Ovary (tissue), 9 donors: Measurements from ENCODE around the gene UBIAD1. TPM values are rescaled to one million over a fixed set of nuclear protein-coding genes. Genes with fewer than 3 reads are reported as not detected.

Experiments
- DNase-seq, 5 donors: peaks; one replicate each; pipeline ENCODE4 v3.0.0-alpha.2; 2019 to 2020
- H3K27ac ChIP-seq, 2 donors: fragments of 200-600 bp; one replicate each; pipeline versions ENCODE4 v1.5.1 to v1.8.0; 2019 to 2022
- H3K27me3 ChIP-seq: fragments of 200-600 bp; one replicate; pipeline ENCODE4 v1.8.0; 2022
- H3K36me3 ChIP-seq: fragments of 200-600 bp; sonication (generic); one replicate; pipeline ENCODE4 v1.5.1; 2019
- H3K4me1 ChIP-seq: one replicate; pipeline ENCODE4 v1.8.1; 2013; ENCODE audit warnings: mild to moderate bottlenecking, moderate library complexity; ENCODE audit not compliant: insufficient read depth
- H3K4me3 ChIP-seq: fragments of 200-600 bp; sonication (generic); one replicate; pipeline ENCODE4 v1.5.1; 2017
- H3K9me3 ChIP-seq, 2 donors: fragments of 200-600 bp in 1 of 2; sonication (generic) in 1 of 2; one replicate each; pipeline versions ENCODE4 v1.5.1 to v1.8.1; 2013 to 2019; ENCODE audit warnings: mild to moderate bottlenecking in 1 of 2, moderate library complexity in 1 of 2
- EP300 ChIP-seq: sonication (generic); formaldehyde crosslinking; IDR thresholded peaks from one replicate; pipeline ENCODE4 v1.6.1; 2017; ENCODE audit warnings: antibody characterized with exemption
- POLR2A ChIP-seq: fragments of 450-650 bp; IDR thresholded peaks from one replicate; pipeline ENCODE4 v1.6.1; 2017; ENCODE audit warnings: antibody characterized with exemption, mild to moderate bottlenecking, moderate library complexity
- WGBS, 3 donors: extraction: QIAGEN DNeasy Blood & Tissue Kit in 1 of 3; methylation state at CpG; one replicate each; pipeline versions ENCODE4 v1.1.5 to v1.1.7; 2013 to 2017; 5-methylcytosine and 5-hydroxymethylcytosine counted together
- intact Hi-C, 4 donors: fragments of 100-400 bp; cut with DNase I; formaldehyde crosslinking; loops; one replicate each; pipeline versions ENCODE4 v1.11.0 to v1.15.1; 2022 to 2023
- polyA plus RNA-seq, 2 donors: library from polyadenylated mRNA; stranded (reverse); fragments of 200-250 nt in 1 of 2; fragments of 350-450 nt in 1 of 2; fragmentation: Illumina TruSeq in 1 of 2; extraction: RNeasy Lipid Tissue Mini Kit (QIAGEN cat#74804) in 1 of 2; gene quantifications; one replicate each; pipeline ENCODE4 v1.2.3, GENCODE V29; 2013 to 2014
- total RNA-seq, 7 donors: library from RNA; depleted of rRNA in 2 of 7; stranded (reverse); fragments of >200 nt in 2 of 7; fragmentation: NEBNext Ultra II Directional in 3 of 7; extraction: Animal tissue kit (Norgen Biotek cat#: 25700) in 3 of 7; gene quantifications; one replicate each; pipeline versions ENCODE4 v1.1.0 to v1.2.4, GENCODE V29; 2016 to 2023
- TF ChIP-seq, protein P1 (sequence below), 3 donors: fragments of 450-650 bp in 2 of 3; fragments of 200-600 bp in 1 of 3; IDR thresholded peaks; one replicate each; pipeline versions ENCODE4 v1.5.1 to v1.8.0; 2016 to 2022; ENCODE audit warnings: antibody characterized with exemption in 3 of 3, mild to moderate bottlenecking in 1 of 3
- donor health status: DM: no; HTN: no; CAD: no; lungs with moderate emphysema.
- donor health status: DM: no; HTN: no; CAD: no.
- donor health status: Bipolar disorder and iron deficiency.
- donor health status: DM: yes; HTN: yes; CAD: no.
- donor health status: DM: no; HTN: no; CAD: no.
- donor health status: DM: yes; HTN: yes; CAD: no.

The UBIAD1 gene
- total and polyA plus RNA-seq, 9 donors, result 10.1 to 26.2 (median 19.0) TPM

DNA sequence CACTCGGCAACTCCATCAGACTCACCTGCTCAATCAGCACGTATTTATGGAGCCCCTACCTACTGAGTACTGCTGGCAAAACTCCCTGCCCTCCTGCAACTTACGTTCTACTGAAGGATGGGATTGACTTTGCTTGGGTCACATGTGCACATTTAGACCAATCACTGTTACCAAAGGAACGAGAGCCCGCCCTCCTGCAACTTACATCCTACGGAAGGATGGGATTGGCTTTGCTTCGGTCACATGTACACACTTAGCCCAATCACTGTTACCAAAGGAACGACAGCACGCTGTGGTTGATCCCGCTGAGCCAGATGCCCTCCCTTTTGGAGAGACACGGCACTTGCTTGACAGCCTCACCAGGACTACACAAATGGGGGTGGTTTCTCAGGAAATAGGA lies 46.0 kb downstream of the UBIAD1 start:
- DNase-seq, result no peak
- Histone ChIP-seq H3K4me3 (no peak overlapping the region), H3K27ac (no peak overlapping the region), H3K9me3 (no peaks in the 10 kb centered on the region), H3K27me3 (no peaks in the 10 kb centered on the region), H3K36me3 (no peaks in the 10 kb centered on the region), H3K4me1 (no peaks in the 10 kb centered on the region)
- WGBS, 3 donors, result 86 to 88% (median 88%) methylated on average over 11 of the region's 11 CpGs
- TF ChIP-seq EP300 (no peak), POLR2A (no peak)
- TF ChIP-seq, protein P1, sequence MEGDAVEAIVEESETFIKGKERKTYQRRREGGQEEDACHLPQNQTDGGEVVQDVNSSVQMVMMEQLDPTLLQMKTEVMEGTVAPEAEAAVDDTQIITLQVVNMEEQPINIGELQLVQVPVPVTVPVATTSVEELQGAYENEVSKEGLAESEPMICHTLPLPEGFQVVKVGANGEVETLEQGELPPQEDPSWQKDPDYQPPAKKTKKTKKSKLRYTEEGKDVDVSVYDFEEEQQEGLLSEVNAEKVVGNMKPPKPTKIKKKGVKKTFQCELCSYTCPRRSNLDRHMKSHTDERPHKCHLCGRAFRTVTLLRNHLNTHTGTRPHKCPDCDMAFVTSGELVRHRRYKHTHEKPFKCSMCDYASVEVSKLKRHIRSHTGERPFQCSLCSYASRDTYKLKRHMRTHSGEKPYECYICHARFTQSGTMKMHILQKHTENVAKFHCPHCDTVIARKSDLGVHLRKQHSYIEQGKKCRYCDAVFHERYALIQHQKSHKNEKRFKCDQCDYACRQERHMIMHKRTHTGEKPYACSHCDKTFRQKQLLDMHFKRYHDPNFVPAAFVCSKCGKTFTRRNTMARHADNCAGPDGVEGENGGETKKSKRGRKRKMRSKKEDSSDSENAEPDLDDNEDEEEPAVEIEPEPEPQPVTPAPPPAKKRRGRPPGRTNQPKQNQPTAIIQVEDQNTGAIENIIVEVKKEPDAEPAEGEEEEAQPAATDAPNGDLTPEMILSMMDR (IDR thresholded peaks at IDR 0.05), result no peak
- intact Hi-C loops, result no loop called here

DNA sequence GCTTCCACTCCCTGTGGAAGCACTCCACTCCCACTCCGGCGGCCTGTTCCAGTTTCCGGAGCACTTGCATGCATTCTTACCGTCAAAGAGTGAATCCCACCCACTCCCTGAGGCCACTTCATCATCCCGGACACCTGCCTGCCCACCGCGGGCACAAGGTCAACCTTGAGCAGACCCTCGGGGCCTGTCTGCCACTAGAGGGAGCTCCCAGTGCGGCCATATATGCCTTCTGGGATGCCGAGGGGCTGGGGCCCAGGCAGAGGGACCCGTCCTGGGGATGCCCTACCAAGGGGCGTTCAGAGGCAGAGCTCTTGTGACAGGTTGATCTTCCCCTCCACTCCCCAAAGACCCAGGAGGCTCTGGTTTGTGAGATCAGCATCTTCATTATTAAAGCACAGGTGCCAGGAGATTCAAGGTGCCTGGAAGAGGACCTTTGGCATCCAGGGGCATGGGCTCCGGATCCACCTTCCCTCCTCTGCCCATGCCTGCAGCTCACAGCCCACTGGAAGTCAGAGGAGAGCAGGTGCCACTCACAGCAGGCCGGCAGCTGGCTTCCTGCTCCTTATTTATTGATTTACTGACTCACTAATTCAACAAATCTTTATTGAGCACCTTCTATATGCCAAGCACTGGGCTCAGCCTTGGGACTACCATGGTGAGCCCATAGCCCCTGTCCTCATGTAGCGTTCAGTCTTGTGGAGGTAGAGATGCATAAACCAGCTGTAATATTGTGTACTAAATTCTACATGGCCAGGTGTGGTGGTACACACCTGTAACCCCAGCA lies 47.3 kb downstream of the UBIAD1 start:
- no peak overlapping the region for H3K27ac ChIP-seq
- no peaks in the 10 kb centered on the region for H3K36me3 ChIP-seq
- TF ChIP-seq, protein P1 (IDR thresholded peaks at IDR 0.05), result no peak
- no peak for TF ChIP-seq POLR2A
- no peak for TF ChIP-seq EP300
- H3K4me3 ChIP-seq, result no peak overlapping the region
- H3K4me1 ChIP-seq, result no peaks in the 10 kb centered on the region
- no peaks in the 10 kb centered on the region for H3K27me3 ChIP-seq
- H3K9me3 ChIP-seq, result no peaks in the 10 kb centered on the region
- WGBS, 3 donors, result 20 to 26% (median 21%) methylated on average over 15 of the region's 15 CpGs
- DNase-seq, result no peak
- intact Hi-C loops, result no loop called here

DNA sequence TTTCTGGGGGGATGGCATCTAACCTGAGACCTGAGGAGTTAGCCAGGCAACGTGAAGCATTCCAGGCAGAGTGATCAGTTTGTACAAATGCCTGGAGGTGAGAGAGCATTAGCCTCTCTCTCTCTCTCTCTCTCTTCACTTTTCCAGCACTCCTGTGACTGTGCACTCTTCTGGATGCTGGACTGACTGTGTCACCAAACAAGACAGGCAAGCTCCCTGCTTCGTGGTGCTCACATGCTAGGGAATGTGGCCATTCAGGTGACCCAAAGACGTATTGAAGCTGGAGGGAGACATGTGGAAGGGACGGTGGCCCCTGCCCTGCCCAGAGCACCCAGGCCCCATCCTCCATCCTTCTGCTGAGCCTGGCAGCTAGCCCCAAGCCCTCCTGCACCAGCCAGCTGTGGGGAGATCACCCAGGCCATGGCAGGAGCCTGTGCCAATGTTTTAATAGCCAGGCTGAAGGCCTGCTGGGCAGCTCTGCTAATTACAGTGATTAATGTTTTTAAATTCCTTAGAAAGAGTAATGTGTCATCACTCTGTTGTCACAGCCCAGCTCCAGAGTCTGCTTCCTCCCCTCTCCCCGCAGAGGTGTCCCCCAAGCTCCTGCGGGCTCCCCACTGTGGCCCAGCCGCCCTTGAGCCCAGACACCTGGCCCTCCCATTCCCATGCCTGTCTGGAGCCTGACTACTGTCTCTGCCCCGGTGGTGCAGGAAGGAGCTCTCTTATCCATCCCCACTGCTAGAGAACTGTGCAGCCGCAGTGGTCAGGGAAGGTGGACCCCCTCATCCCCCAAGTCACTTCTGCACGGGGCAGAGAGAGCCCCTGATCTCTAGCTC lies 48.9 kb downstream of the UBIAD1 start:
- H3K9me3 ChIP-seq, result no peaks in the 10 kb centered on the region
- intact Hi-C loops, result no loop called here

DNA sequence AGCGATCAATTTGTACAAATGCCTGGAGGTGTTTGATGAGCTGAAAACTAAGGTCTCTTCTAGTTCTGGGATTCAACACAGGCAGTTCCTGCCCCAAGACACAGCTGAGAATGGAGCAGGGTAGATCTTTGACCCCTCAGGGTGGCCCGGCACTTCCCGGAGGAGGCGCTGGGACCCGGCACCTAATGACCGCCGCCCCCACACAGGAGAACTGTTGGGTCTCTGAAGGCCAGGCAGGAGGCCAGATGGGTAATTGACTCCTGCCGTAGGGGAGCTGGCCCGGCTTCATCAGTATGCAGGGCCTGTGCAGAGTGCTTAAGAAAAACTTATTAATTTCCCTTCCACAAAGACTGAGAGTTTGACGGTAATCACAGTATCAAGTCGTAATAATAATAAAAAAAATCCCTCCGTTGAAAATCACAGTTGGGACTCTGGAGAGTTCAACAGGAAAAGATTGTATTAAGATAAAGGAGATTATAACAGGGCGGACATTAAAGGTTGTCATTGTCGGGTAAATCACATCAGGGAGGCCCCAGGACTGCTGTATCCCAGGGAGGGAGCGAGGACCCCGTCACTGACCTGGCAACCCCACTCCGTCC lies 51.7 kb downstream of the UBIAD1 start:
- Histone ChIP-seq H3K27me3 (no peaks in the 10 kb centered on the region), H3K4me3 (no peak overlapping the region), H3K36me3 (no peaks in the 10 kb centered on the region), H3K9me3 (no peaks in the 10 kb centered on the region), H3K27ac (no peak overlapping the region), H3K4me1 (no peaks in the 10 kb centered on the region)
- no peak for TF ChIP-seq EP300
- TF ChIP-seq POLR2A, result no peak
- TF ChIP-seq, protein P1 (IDR thresholded peaks at IDR 0.05), result no peak
- intact Hi-C loops, result no loop called here
- WGBS, 3 donors, result 45 to 53% (median 48%) methylated on average over 17 of the region's 17 CpGs
- no peak for DNase-seq

More for the DNA sequence above, 48.9 kb downstream of the UBIAD1 start:
- H3K27ac ChIP-seq, result no peak overlapping the region
- H3K36me3 ChIP-seq, result no peaks in the 10 kb centered on the region
- no peaks in the 10 kb centered on the region for H3K4me1 ChIP-seq
- H3K27me3 ChIP-seq, result no peaks in the 10 kb centered on the region
- 45 to 57% (median 47%) methylated on average over 10 of the region's 10 CpGs for WGBS, 3 donors
- no peak overlapping the region for H3K4me3 ChIP-seq
- DNase-seq, result no peak
- TF ChIP-seq EP300, result no peak
- TF ChIP-seq POLR2A, result no peak
- TF ChIP-seq, protein P1 (IDR thresholded peaks at IDR 0.05), result no peak
